Left kidney (tissue), 8 donors: ENCODE measurements around the gene SFXN1. TPM values are rescaled to one million over a fixed set of nuclear protein-coding genes. Genes with fewer than 3 reads are reported as not detected.
A peak's percentile ranks its signal among the peaks of the same experiment; 100 is the strongest.
"Not testable (repeated sequence)": the region's sequence is repeated elsewhere in the genome, so short reads cannot be mapped to it uniquely, and the experiment has no call there.

ENCODE experiments used
- DNase-seq: peaks from one replicate; pipeline ENCODE4 v3.0.0-alpha.2; 2013
- long read RNA-seq, 8 donors: transcript quantifications; one replicate each; lab custom pipeline, GENCODE V29; 2026
- polyA plus RNA-seq: library from polyadenylated mRNA; unstranded; fragments of 120-200 nt; gene quantifications from one replicate; pipeline ENCODE4 v1.2.1, GENCODE V29; 2013; ENCODE audit not compliant: insufficient read length

Gene SFXN1
- 61.4 TPM for polyA plus RNA-seq
- long read RNA-seq, donor 1, full-length matches to known transcripts, result 12 of 20 reads
- long read RNA-seq, donor 1, partial matches to known transcripts, result 8 of 20 reads
- long read RNA-seq, donor 1, other reads (novel, unspliced or antisense), result 0 of 20 reads
- long read RNA-seq, donor 2, full-length matches to known transcripts, result 13 of 18 reads
- long read RNA-seq, donor 2, partial matches to known transcripts, result 5 of 18 reads
- long read RNA-seq, donor 2, other reads (novel, unspliced or antisense), result 0 of 18 reads
- long read RNA-seq, donor 3, full-length matches to known transcripts, result 7 of 23 reads
- long read RNA-seq, donor 3, partial matches to known transcripts, result 16 of 23 reads
- long read RNA-seq, donor 3, other reads (novel, unspliced or antisense), result 0 of 23 reads
- long read RNA-seq, donor 4, partial matches to known transcripts, result 0 of 2 reads
- long read RNA-seq, donor 4, other reads (novel, unspliced or antisense), result 0 of 2 reads
- long read RNA-seq, donor 5, full-length matches to known transcripts, result 13 of 19 reads
- long read RNA-seq, donor 5, partial matches to known transcripts, result 6 of 19 reads
- long read RNA-seq, donor 5, other reads (novel, unspliced or antisense), result 0 of 19 reads
- long read RNA-seq, donor 6, full-length matches to known transcripts, result 10 of 10 reads
- long read RNA-seq, donor 6, partial matches to known transcripts, result 0 of 10 reads
- long read RNA-seq, donor 6, other reads (novel, unspliced or antisense), result 0 of 10 reads
- long read RNA-seq, donor 7, full-length matches to known transcripts, result 16 of 23 reads
- long read RNA-seq, donor 7, partial matches to known transcripts, result 7 of 23 reads
- long read RNA-seq, donor 7, other reads (novel, unspliced or antisense), result 0 of 23 reads
- long read RNA-seq, donor 8, full-length matches to known transcripts, result 3 of 3 reads
- long read RNA-seq, donor 8, partial matches to known transcripts, result 0 of 3 reads
- long read RNA-seq, donor 8, other reads (novel, unspliced or antisense), result 0 of 3 reads

GRCh38 chr5:175478384-175479124 is at the start of gene SFXN1:
Gene SFXN1 (plus strand): TSS chr5:175478560. CDS start chr5:175492104, 13,544 bp downstream.
- DNase-seq, result peak; percentile 81

DNA sequence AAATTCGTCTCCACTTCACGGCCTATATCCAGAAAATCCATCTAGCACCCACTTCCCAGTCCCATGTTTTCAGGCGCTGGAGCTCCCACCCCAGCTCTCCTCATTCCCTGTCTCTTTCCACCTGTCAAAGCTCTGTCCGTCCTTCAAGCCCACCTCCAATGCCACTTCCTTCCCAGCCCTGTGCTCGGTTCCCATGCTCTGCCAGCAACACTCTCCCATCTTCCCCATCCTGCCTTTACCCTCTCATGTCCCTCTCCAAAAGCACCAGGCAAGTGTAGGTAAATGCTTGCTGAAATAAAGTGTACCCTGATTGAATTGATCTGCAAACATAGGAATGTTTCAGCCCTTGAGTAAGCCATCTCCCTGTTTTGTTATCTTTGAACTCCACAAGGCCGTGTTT is 43.6 kb upstream of the SFXN1 start:
- no peak for DNase-seq

DNA sequence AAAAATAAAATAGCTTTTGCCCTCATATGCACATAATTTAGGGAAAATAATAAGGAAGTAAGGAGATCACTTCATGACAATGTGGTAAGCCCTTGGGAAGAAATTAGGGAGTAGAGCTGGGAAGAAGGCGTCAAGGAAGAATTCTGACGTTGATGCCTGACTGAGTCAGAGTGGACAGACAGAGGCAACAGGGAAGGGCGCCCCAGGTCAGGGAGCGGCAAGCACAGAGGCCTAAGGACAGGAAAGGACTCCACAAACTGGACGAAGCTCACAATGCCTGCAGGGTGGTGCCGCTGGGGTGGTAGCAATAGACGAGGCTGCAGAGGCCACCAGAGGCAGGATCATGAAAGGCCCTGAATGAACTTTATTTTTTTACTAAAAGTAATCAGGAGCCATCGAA is 42.0 kb upstream of the SFXN1 start:
- no peak for DNase-seq

DNA sequence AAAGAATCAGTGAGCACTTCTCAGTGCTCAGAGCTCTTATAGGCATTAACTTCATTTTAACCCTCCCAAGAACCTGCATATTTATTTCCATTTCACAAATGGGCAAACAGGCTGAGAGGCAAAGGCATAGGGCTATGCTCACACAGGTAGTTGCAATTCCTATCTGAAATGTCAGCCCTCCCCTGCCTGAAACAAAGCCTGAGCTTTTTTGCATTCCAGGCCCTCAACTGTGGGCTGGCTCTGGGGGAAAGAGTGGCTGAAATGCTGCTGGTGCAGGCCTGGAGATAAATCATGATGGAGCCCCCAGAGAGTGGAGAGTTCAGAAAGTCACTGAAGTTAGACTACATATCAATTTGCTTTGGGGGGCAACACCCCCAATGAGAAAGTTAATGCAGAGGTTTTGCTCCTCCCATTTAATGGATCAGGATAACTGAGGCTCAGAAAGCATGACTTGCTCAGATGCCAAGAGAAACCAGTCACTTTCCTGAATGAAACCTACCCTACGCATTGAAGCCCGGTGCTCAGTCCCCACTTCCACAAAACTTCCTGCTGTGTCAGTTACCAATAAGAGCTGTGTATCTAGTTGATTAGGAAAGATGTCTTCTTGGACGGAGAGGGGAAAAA is 40.0 kb upstream of the SFXN1 start:
- no peak for DNase-seq

DNA sequence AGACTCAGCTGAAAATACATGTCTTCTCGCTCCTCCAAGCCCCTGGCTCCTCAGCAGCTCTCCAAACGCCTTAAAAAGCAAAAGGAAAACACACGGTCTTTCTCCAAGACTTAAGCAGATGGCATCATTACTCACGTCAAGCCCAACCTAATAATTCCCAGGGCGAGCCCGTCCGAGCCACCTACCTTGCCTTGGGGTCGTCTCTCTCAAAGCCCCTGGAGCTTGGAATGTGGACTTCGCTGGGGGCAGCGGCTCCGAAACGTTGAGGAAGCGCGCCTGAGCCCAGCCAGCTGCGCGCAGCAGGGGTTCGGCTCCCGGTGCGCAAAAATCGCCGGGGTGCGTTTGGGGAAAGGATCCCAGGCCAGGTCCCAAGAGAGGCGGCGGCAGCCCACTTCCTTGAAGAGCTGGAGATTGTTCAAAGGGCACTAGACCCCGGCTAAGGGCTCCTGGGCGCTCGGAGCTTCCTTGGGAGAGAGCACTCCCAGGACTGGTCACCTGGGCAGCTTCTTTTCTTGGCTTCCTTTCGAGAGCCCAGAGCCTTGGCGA is 34.8 kb upstream of the SFXN1 start:
- no peak for DNase-seq

- peak; percentile 22 for DNase-seq
Observed at GRCh38 chr5:175444060-175444904, 34.1 kb upstream of the SFXN1 start, which contains the start of gene DRD1. Gene DRD1 (minus strand): TSS chr5:175444182. CDS start chr5:175443099, 1,083 bp downstream.

DNA sequence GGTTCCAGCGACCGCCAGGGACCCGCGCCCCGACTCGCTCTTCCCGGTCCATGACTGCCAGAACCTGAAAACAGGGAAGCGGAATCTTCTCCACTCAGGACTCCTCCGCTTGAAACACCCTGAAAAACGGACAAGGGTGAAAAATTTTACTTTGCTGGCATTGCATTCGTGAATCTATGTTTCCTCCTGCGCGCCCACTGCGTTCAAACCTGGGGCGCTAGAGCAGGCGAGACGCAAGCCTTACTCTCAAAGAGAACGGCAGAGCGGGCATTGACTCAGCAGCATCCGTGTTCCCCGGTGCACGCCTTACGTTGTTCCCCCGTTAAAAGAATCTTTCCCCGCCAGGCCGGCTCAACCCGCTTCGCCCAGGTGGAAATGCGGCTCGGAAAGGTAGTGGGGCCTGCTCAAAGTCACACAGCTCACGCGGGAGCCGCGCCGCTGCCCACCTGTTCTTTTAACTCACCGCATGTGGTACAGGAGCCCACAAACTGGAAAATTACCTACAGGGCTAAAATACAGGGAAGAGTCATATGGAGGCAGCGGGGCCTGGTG is 33.4 kb upstream of the SFXN1 start:
- DNase-seq, result no peak

GRCh38 chr5:175446378-175446777 is 32.0 kb upstream of the SFXN1 start:
- DNase-seq, result not testable (repeated sequence)

GRCh38 chr5:175447571-175447970 is 30.8 kb upstream of the SFXN1 start:
- no peak for DNase-seq

- DNase-seq, result no peak
Observed at GRCh38 chr5:175448276-175448675, 30.1 kb upstream of the SFXN1 start.

GRCh38 chr5:175452166-175452565 is 26.2 kb upstream of the SFXN1 start:
- DNase-seq, result no peak

- not testable (repeated sequence) for DNase-seq
Observed at GRCh38 chr5:175454338-175454737, 24.0 kb upstream of the SFXN1 start.

DNA sequence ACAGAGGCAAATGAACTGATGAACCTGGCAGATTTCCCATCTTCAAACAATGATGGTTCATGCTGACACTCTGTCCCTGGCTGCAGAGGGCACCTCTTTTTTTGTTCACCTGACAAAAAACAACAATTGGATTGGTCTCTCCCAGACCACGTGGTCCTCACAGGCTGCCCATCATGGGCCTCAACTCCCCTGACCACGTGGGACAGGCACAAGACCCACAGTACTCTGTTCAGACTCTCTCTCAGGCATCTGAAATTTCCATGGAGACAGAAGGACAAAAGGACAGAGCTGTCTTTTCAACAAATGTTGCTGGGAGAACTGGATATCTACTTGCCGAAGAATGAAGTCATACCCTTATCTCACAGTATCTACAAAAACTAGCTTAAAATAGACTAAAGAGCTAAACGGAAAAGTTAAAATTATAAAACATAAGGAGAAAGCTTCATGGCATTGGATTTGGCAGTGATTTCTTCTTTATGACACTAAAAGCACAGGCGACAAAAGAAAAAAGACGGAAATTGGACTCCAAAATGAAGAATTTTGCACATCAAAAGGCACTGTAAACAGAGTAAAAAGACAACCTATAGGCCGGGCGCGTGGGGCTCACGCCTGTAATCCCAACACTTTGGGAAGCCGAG is 22.1 kb upstream of the SFXN1 start:
- DNase-seq, result no peak

GRCh38 chr5:175457466-175457865 is 20.9 kb upstream of the SFXN1 start:
- DNase-seq, result no peak

DNA sequence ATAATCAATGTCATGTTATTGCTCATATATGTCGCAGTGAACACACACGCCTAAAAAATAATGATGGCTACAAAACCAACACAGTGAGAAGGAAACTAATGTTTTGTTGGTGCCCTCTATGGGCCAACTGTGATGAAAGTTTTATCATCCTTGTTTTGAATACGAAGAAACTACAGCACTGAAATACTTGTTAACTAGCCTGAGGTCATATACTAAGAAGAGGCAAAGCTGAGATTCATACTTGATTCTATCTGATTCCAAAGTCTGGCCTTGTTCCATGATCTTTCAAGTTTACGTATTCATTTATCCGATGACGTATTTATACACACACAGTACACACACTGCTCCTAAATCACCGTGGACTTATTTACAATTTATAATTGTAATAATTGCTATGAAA is 18.2 kb upstream of the SFXN1 start:
- peak; percentile 20 for DNase-seq

DNA sequence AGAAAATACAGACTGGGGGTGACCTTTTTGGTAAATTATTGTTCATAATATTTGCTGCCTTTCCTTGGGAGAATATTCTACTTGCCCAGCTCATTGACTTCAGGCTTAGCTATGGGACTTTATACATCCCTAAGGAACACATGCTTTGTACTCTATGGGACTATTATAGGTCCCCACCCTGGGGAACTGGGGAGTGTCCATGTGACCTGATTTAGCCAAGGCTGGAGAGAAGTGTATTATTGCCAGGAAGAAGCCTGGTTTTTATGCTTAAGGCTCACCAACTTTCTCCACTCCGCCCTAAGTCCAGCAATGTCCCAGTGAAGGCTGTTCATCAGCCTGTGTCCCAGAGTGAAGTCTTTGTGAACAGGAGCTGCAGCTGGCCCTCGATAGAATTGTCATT is 17.8 kb upstream of the SFXN1 start:
- no peak for DNase-seq

- DNase-seq, result no peak
Observed at GRCh38 chr5:175461370-175461769, 17.0 kb upstream of the SFXN1 start.

- DNase-seq, result no peak
Observed at GRCh38 chr5:175463641-175464040, 14.7 kb upstream of the SFXN1 start.
